ENCODE results near the gene CLEC17A.

CLEC17A gene

DNA sequence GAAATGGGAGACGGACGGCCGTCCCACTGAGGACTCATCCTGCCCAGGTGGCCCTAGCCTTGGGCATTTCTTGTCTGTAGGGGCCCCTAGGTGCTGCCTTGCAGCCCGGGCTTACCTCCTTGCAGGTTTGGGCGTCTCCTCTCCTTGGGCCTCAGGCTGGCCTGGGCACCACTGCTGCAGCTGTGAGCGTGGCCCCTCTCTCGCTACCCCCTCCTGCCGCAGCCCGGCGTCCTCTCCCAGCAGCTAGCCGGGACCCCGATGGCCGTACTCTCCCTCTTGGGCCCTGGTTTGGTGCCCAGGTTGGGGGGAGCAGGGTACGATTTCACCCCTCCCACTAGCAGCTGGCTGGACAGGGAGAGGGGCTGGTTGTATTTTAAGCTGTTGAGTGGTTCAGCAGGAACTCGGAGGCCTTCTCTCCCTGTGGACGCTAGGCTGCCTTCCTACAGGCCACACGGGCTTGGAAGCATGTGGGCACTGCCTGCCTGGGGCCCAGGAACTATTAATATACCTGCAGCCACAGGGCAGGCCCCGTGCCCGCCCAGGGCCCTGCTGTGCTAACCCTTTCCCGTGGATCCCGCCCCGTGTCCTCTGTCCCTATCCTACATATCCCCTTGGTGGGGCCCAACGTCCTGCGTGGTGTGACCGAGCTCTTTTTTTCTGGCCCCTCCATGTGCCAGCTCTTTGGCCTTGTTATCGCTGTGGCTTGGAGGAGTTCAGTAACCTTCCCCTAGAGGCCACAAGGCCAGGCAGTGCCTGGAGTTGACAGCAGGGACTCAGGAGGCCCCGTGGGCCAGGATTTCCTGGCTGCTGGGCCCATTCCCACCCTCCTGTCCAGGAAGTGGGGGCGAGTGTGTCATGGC lies 22.7 kb upstream of the CLEC17A start:
- H3K4me3 ChIP-seq (ENCODE audit: low read depth, low read length), result no peak overlapping the region
- TF ChIP-seq, protein P1, sequence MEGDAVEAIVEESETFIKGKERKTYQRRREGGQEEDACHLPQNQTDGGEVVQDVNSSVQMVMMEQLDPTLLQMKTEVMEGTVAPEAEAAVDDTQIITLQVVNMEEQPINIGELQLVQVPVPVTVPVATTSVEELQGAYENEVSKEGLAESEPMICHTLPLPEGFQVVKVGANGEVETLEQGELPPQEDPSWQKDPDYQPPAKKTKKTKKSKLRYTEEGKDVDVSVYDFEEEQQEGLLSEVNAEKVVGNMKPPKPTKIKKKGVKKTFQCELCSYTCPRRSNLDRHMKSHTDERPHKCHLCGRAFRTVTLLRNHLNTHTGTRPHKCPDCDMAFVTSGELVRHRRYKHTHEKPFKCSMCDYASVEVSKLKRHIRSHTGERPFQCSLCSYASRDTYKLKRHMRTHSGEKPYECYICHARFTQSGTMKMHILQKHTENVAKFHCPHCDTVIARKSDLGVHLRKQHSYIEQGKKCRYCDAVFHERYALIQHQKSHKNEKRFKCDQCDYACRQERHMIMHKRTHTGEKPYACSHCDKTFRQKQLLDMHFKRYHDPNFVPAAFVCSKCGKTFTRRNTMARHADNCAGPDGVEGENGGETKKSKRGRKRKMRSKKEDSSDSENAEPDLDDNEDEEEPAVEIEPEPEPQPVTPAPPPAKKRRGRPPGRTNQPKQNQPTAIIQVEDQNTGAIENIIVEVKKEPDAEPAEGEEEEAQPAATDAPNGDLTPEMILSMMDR (IDR thresholded peaks at IDR 0.05; ENCODE audit: low read depth, low read length), result no peak
- no peak for DNase-seq (ENCODE audit: low read depth, low spot score)
- in situ Hi-C loops (cut with HindIII; ENCODE audit: low sequenced_read_pairs), result no loop called here

- in situ Hi-C loops (cut with HindIII; ENCODE audit: low sequenced_read_pairs), result no loop called here
- no peak overlapping the region for H3K4me3 ChIP-seq (ENCODE audit: low read depth, low read length)
- TF ChIP-seq, protein P1 (IDR thresholded peaks at IDR 0.05; ENCODE audit: low read depth, low read length), result no peak
- DNase-seq (ENCODE audit: low read depth, low spot score), result no peak
Observed at GRCh38 chr19:14560776-14561108, 22.1 kb upstream of the CLEC17A start.

DNA sequence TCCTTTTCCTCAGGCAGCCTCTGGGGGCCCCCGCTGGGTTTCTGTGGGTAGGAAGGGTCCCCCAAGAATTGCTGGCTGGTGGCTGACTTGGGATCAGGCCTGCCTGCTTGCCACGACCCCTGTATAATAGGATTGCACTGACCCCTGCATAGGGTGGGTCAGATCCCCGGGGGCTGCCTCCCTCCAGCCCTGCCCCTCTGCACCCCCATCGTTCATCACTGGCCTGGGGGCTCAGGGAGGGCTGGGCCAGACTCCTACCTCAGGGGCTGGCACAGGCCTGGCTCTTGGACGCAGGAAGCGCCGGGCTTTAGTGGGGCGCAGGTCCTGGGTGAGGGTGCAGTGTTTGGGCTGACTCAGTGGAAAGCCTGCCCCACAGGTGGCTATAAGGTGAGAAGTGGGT lies 21.6 kb upstream of the CLEC17A start:
- TF ChIP-seq, protein P1 (IDR thresholded peaks at IDR 0.05; ENCODE audit: low read depth, low read length), result no peak
- in situ Hi-C loops (cut with HindIII; ENCODE audit: low sequenced_read_pairs), result no loop called here
- no peak for DNase-seq (ENCODE audit: low read depth, low spot score)
- H3K4me3 ChIP-seq (ENCODE audit: low read depth, low read length), result no peak overlapping the region

DNA sequence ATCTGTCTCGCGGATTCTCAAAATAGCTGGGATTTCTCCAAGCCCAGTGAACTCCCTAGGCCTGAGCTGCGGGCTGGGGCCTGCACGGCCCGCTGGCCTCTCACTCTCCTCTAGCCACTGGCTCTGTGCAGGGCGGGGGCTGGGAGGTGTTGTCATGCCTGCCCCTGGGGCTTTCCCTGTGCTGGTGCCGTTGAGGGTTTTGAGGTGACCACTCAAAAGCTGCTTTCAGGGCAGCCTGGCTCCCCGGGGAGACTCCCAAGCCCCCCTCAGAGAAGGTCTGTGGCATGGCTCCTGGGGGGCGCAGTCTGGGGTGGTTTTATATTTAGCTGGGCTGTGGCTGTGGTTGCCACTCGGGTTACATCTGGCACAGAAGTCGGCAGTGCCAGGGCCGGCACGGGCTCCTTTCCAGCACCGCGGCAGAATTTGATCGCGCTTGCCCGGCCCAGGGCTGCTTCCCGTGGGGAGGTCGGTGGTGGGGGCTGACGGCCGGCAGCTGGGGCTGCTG lies 21.0 kb upstream of the CLEC17A start:
- in situ Hi-C loops (cut with HindIII; ENCODE audit: low sequenced_read_pairs), result no loop called here
- DNase-seq (ENCODE audit: low read depth, low spot score), result no peak
- no peak overlapping the region for H3K4me3 ChIP-seq (ENCODE audit: low read depth, low read length)
- TF ChIP-seq, protein P1 (IDR thresholded peaks at IDR 0.05; ENCODE audit: low read depth, low read length), result no peak

DNA sequence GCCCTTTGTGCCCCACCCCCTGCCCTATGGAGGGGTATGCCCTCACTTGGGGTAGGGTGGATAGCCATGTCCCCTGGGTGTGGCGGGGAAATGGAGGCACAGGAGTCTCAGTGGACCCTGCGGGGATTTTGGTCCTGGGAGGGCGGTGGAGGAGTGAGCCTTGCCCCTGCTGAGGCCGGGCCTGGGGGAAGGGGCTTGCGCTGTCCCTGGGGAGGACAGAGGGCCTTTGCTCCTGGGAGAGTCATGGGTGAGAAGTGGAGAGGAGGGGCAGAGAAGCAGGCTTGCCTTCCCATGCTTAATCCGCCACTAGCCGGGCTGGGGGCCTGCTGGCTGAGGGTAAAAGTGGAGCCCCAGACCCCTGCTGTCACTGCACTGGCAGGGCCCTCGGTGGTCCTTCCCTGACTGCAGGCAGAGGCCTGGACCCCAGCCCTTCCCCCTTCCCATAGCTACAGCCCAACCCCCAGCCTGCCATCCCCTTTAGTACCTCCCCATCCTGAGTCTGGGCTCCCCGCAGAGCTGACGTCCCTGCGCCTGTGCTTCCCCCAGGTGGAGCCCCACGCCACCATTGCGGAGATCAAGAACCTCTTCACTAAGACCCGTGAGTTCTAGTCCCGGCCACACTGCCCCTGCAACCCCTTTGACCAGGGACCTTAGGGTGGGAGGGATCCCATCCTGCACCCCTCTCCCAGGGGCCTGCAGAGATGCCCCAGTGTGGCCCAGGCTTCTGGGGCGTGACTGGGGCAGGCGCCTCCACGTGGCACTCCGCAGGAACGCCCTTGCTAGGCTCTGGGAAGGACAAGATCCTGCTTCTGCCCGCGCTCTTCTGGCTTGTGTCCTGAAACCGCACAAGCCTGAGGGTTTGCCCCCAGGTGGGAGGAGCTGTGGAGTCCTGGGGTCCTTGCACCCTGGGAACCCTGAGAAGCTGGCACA lies 20.0 kb upstream of the CLEC17A start:
- no peak overlapping the region for H3K4me3 ChIP-seq (ENCODE audit: low read depth, low read length)
- in situ Hi-C loops (cut with HindIII; ENCODE audit: low sequenced_read_pairs), result no loop called here
- TF ChIP-seq, protein P1 (IDR thresholded peaks at IDR 0.05; ENCODE audit: low read depth, low read length), result no peak
- DNase-seq (ENCODE audit: low read depth, low spot score), result no peak

DNA sequence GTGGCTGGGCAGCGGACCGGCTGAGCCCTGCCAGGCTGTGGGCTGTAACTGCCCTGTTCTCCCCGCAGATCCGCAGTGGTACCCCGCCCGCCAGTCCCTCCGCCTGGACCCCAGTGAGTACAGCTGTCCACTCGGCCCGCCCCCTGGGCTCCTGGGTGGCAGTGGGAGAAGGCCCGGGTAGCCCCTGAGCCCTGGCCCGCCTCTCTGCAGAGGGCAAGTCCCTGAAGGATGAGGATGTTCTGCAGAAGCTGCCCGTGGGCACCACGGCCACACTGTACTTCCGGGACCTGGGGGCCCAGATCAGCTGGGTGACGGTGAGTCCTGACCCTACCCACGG lies 19.3 kb upstream of the CLEC17A start:
- no peak overlapping the region for H3K4me3 ChIP-seq (ENCODE audit: low read depth, low read length)
- in situ Hi-C loops (cut with HindIII; ENCODE audit: low sequenced_read_pairs), result no loop called here
- no peak for DNase-seq (ENCODE audit: low read depth, low spot score)
- TF ChIP-seq, protein P1 (IDR thresholded peaks at IDR 0.05; ENCODE audit: low read depth, low read length), result no peak
